Fibroblast of skin of scalp (primary cell): Measurements from ENCODE around the gene FUBP3. TPM values are rescaled to one million over a fixed set of nuclear protein-coding genes. Genes with fewer than 3 reads are reported as not detected.

Experiments used
- DNase-seq: peaks from one replicate; pipeline ENCODE4 v3.0.0-alpha.2; 2013
- polyA plus RNA-seq, 2 experiments: library from polyadenylated mRNA; unstranded; fragments of 120-200 nt; gene quantifications; one replicate each; pipeline ENCODE4 v1.2.1, GENCODE V29; 2013; ENCODE audit not compliant: insufficient read length in 2 of 2

The FUBP3 gene
- 56.4 TPM for polyA plus RNA-seq (2013, experiment 1 of 2; ENCODE audit: insufficient read length)
- 54.0 TPM for polyA plus RNA-seq (2013, experiment 2 of 2; ENCODE audit: insufficient read length)

- DNase-seq: peak; percentile 94
These were observed at the start of gene FUBP3 for GRCh38 chr9:130578865-130579737. TSS of gene FUBP3 (plus strand) at chr9:130579577. CDS start at chr9:130579681, 104 bp downstream.

GRCh38 chr9:130530938-130531337 lies 48.4 kb upstream of the FUBP3 start:
- DNase-seq: peak; percentile 66

- no peak for DNase-seq
These were observed 47.7 kb upstream of the FUBP3 start for GRCh38 chr9:130531670-130532069.

- no peak for DNase-seq
These were observed 46.8 kb upstream of the FUBP3 start for GRCh38 chr9:130532426-130533080.

GRCh38 chr9:130535818-130536521 lies 43.4 kb upstream of the FUBP3 start:
- DNase-seq: peak; percentile 44

GRCh38 chr9:130536701-130537107 lies 42.7 kb upstream of the FUBP3 start:
- no peak for DNase-seq

GRCh38 chr9:130537346-130538050 lies 41.9 kb upstream of the FUBP3 start:
- peak; percentile 13 for DNase-seq

GRCh38 chr9:130539420-130540223 lies 39.8 kb upstream of the FUBP3 start:
- DNase-seq: peak; percentile 51

GRCh38 chr9:130541533-130541932 lies 37.8 kb upstream of the FUBP3 start:
- no peak for DNase-seq

GRCh38 chr9:130542038-130542437 lies 37.3 kb upstream of the FUBP3 start:
- DNase-seq: no peak

GRCh38 chr9:130542457-130543228 lies 36.7 kb upstream of the FUBP3 start:
- DNase-seq: no peak

GRCh38 chr9:130543368-130543767 lies 36.0 kb upstream of the FUBP3 start:
- no peak for DNase-seq

GRCh38 chr9:130543859-130544258 lies 35.5 kb upstream of the FUBP3 start:
- no peak for DNase-seq

- no peak for DNase-seq
These were observed 35.0 kb upstream of the FUBP3 start for GRCh38 chr9:130544364-130544763.

GRCh38 chr9:130548103-130548502 lies 31.3 kb upstream of the FUBP3 start:
- DNase-seq: no peak

GRCh38 chr9:130549093-130549735 lies 30.2 kb upstream of the FUBP3 start:
- no peak for DNase-seq

- DNase-seq: no peak
These were observed 24.8 kb upstream of the FUBP3 start for GRCh38 chr9:130554606-130555005.

- DNase-seq: no peak
These were observed 24.3 kb upstream of the FUBP3 start for GRCh38 chr9:130555061-130555460.

GRCh38 chr9:130555968-130556367 lies 23.4 kb upstream of the FUBP3 start:
- DNase-seq: no peak

GRCh38 chr9:130556396-130557076 lies 22.8 kb upstream of the FUBP3 start:
- DNase-seq: no peak
